GM19324 (cell line): Measurements from ENCODE around the gene OPN4.

ENCODE experiments used
- ATAC-seq: cut with Tn5 transposase; IDR thresholded peaks from one replicate; pipeline ENCODE4 v1.9.1; 2021; ENCODE audit warnings: mild to moderate bottlenecking, moderate library complexity; ENCODE audit not compliant: unreplicated experiment, low FRiP score

The OPN4 gene

GRCh38 chr10:86674912-86675311 lies 20.6 kb downstream of the OPN4 start:
- no peak for ATAC-seq

- ATAC-seq, result no peak
Observed at GRCh38 chr10:86677374-86677773, 23.0 kb downstream of the OPN4 start.

GRCh38 chr10:86678999-86679792 lies 24.8 kb downstream of the OPN4 start:
- ATAC-seq, result no peak

DNA sequence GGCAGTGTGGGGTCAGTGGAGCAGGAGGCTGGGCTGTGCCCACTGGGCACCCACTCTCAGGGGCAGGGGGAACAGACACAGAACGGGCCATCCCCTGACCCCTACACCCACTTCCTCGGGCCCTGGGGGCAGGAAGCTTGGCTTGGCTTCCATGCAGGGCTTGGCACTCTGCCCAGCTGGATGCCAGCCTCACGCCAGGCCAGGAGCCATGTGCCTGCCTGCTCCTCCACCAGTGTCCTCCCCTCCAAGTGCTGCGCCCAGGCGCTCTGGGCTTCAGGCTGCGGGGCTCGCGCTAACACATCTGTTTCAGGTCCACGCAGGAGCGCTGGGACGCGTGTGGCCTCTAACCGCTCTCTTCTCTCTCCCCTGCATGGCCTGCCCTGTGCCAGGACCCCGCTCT lies 26.7 kb downstream of the OPN4 start:
- ATAC-seq, result no peak

- no peak for ATAC-seq
Observed at GRCh38 chr10:86681722-86682386, 27.5 kb downstream of the OPN4 start.

- ATAC-seq, result no peak
Observed at GRCh38 chr10:86682675-86683074, 28.3 kb downstream of the OPN4 start.

GRCh38 chr10:86684331-86685097 lies 30.2 kb downstream of the OPN4 start:
- no peak for ATAC-seq

DNA sequence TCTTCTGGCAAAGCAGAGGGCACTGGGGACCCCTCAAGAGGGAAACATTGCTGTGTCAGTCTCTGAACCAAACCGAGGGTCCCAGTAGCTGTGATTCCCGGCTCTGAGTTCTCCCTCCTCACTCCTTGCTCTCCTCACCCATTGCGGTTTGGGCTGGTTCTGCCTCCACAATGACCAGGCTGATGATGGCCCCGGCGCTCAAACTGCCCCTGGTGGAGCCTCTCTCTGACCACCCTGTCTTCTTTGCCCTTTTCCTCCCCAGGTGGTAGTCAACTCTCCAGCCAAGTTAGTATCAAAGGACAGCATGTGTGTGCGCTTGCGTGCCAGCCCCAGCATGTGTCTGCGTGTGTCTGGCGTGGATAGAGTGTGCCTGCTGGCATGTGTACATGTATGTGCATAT lies 31.1 kb downstream of the OPN4 start:
- no peak for ATAC-seq

DNA sequence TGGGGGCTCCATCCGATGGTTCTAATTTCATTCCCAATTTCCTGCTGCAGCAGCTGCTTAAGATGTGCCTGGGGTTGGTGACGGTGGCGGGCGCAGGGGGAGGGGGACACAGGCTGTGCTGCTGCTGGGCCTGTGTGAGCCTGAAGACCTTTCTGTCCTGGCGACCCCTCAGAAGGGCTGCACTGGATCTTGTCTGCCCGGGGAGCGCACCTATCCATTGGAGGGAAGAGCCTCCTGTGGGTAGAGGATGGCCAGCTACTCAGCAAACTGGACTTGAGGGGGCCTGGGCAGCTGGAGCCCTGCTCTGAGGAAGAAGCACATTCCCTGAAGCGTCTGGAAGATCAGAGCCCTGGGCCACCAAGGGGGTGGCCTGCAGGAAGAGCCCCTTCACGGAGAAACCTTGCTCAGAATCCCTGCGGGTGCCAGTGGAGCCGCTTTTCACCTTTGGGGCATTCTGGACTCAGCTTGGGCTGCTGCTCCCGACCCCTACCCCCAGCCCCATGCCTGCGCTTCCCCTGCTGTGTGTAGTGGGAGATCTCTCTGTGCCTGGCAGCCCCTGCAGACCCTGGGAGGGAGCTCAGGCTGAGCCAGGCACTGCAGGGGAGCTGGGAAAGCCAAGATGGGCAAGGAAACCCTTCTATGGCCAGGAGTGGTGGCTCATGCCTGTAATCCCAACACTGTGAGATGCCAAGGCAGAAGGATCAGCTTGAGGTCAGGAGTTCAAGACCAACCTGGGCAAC lies 31.7 kb downstream of the OPN4 start:
- no peak for ATAC-seq

DNA sequence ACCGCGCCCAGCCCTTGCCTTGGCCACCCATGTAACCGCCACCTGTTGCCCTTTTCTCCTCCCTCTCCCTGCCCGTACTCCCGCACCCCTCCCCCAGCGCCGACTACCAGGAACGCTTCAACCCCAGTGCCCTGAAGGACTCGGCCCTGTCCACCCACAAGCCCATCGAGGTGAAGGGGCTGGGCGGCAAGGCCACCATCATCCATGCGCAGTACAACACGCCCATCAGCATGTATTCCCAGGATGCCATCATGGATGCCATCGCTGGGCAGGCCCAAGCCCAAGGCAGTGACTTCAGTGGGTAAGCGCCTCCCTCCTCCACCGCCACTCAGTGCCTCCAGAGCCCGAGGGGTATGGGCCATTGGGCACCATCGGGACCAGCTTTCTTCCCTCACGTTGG lies 32.6 kb downstream of the OPN4 start:
- ATAC-seq, result no peak

- ATAC-seq, result no peak
Observed at GRCh38 chr10:86687750-86688149, 33.4 kb downstream of the OPN4 start.

DNA sequence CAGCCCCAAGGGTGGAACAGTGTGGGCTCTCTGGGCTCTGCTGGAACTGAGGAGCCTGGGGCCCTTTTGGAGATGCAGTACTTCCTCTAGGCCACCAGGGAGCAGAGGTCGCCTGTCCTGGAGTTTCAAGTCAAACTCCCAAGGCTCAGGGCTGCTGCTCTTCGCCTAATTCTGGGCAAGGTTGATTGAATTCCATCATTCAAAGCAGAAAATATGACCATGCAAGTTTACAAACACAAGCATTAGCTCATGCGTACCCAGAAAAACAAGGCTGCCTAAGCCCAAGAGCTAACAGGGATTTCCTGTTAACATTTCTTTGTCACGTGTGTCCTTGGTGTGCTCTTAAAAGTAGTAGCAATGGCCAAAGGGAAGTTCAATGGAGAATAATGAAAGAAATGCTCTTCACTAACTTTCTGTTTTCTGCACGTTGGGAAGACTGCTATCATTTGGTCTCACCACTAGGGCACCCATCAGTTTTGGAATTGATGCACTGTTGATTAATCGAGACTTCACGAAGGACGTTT lies 34.1 kb downstream of the OPN4 start:
- ATAC-seq, result peak; percentile 54

- ATAC-seq, result no peak
Observed at GRCh38 chr10:86689146-86689545, 34.8 kb downstream of the OPN4 start.

GRCh38 chr10:86690231-86690630 lies 35.9 kb downstream of the OPN4 start:
- ATAC-seq, result no peak

DNA sequence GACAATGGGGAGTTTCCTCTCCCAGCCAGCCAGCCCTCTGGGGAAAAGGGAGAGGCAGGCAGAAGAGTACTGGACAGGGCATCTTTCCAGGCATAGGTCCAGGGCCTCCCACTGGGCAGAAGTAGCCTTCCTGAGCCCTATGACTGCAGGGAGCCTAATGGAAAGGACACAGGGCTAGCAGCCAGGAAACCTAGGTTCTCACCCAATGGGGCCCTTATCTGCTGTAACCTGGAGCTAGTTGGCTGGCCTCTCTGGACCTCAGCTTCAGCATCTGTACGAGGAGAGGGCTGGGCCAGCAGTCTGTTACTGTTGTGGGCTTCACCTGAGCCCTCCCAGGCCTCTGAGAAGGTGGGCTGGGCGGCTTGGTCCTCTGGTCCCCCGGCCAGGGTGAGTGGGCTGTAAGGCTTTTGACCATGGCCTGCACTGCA lies 36.3 kb downstream of the OPN4 start:
- no peak for ATAC-seq

GRCh38 chr10:86691333-86692022 lies 37.1 kb downstream of the OPN4 start:
- ATAC-seq, result no peak

GRCh38 chr10:86692023-86692514 lies 37.7 kb downstream of the OPN4 start:
- ATAC-seq, result no peak

- ATAC-seq, result no peak
Observed at GRCh38 chr10:86692664-86693063, 38.3 kb downstream of the OPN4 start.

DNA sequence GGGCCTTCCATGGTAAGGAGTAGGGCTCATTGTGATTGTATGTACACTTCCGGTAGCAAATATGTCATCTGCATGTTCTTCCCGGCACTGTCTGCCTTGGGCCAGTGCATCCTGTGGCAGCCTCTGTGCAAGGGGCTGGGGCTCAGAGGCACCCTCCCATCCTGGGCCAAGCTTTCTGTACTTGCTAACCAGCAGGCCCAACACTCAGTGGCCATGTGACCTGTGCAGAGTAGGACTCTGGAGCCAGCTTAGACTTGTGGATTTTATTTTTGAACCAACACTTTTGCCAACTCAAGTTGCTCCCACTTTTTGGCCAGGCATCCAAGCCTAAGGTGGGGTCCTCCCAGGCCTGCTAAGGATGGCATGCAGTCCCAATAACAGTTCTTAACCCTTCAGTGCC lies 38.9 kb downstream of the OPN4 start:
- ATAC-seq, result no peak
